Esophagus mucosa (tissue), 1 donor: Measurements from ENCODE around the gene PPM1H. TPM values are rescaled to one million over a fixed set of nuclear protein-coding genes. Genes with fewer than 3 reads are reported as not detected.

ENCODE experiments used
- ATAC-seq: fragments of 200-7000 bp; cut with Tn5 transposase; one replicate; pipeline ENCODE4 v1.9.1; 2020
- total RNA-seq: library from RNA; stranded (reverse); gene quantifications from one replicate; pipeline ENCODE4 v1.2.4, GENCODE V29; 2023
- donor health status: DM: yes; HTN: yes; CAD: no.

The PPM1H gene
- total RNA-seq, 1 donor from 2014 or later = 0.56 TPM

DNA sequence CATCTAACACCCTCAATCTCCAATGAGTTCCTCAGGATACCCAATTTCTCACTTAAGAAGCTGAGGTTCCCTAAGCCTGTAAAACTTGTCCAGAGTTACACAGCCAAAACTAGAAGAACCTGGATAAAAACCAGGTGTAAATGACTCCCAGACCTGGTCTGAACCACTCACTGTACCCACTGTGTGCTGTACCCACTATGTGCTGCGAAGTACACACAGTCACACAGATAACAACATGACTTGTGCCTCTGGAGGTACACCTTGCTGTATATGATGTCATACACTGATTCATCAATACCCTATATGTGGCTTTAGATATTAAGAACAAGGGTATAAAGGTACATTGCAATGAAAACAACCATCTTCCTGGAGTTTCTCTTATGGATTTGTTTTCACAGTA, 66.1 kb downstream of the PPM1H start:
- no peak for ATAC-seq

DNA sequence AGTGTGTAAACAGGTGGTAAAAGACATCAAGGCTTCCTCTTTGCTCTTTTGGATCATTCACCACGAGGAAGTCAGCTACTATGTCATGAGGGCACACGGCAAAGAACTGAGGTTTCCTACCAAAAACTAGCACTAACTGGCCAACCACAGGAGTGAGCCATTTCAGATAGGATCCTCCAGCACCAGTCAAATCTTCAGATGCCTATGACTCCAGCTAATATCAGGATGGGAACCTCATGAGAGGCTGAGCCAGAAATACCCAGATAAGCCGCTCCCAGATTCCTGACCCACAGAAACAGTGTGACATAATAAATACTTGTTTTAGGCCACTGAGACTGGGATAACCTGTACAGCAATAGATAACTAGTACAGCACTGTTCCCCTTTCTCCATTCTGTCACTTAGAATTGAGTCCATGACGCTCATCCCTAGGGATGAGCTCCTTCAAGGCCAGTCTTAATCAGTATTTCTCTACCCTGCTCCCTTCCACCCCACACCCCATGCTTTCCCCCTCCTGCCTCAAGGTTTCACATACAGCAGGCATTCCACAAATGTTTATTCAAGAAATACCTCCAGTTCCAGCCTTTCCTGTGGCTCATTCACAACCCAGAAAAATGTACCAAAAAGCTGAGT, 68.4 kb downstream of the PPM1H start:
- ATAC-seq = no peak

DNA sequence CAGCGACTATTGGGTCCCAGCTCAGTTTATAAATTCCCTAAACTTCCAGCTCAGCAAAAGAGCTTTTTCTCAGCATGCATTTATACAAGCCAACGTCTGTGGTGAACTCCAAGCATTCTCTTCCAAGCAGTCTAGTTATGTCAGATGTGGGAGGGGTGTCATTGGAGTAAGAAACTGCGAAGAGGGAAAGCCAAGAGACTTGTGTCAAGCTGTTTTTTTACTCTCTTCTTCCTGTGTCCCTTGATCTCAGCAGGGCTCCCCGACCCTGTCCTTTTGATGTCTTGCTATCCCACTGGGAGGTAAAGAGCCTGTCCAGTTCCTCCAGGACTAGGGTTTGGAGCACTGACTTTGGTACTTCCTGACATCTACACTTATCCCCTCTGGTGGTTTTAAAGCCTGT, 69.0 kb downstream of the PPM1H start:
- no peak for ATAC-seq

GRCh38 chr12:62865065-62865464, 69.9 kb downstream of the PPM1H start:
- ATAC-seq = no peak

- no peak for ATAC-seq
Observed at GRCh38 chr12:62862259-62862881, 72.6 kb downstream of the PPM1H start.

- no peak for ATAC-seq
Observed at GRCh38 chr12:62861586-62861985, 73.4 kb downstream of the PPM1H start.

DNA sequence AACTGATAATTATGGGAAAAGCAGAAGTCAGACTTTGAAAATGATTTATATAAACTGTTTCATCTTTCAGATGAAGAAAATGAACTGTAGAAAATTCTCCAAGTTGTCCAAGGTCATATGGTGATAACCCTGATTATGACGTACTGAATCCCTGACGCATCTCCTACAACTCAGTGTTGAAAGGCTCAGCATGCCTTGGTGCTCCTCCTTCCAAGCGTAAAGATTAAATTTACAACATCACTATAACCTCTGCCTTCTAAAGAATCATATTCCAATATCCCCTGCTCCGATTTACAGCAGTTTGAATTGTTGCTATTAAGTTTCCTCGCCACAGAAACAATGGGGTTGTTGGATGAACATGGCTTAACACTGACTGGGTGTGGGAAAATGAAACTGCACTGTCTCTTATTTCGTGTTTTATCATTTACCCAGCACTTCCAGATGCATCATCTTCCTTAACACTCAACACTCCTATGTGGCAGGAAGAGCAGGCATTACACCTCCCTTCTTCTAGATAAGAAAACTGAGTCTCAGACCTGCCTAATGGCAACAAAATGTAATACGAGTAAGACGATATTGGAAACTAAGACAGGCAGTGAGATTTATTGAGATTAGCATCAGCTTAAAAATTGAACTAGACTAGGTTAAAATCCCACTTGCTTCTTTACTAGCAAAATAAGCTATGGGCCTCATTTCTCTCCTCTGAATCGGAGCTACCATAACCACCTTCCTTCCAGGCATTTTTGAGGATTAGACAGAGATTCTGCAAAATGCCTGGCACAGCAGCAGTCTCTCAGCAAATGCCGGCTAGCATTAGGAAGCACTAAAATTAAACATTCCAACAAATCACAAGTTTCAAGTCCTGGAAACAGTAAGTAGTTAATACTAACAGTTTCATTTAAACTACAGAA, 74.2 kb downstream of the PPM1H start:
- no peak for ATAC-seq

GRCh38 chr12:62860020-62860419, 74.9 kb downstream of the PPM1H start:
- ATAC-seq = no peak

DNA sequence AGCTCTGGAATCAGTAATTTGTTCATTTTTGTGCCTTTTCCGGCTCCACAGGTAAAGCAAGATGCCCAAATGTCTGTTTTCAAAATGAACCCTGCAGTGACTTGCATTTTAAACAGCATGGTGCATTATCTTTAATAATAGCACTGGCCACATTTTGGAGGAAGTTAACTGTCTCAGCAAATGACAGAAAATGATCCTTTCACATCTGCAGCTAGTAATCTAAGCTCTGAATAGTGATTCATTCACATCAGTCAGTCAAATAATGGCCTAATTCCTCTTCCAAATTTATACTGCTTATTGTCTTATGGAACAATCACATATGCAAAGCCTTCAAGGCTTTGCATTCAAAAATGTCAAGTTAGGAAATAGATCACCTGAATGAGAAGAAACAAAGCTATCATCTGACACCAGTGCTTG, 75.6 kb downstream of the PPM1H start:
- ATAC-seq = no peak

GRCh38 chr12:62856454-62856853, 78.5 kb downstream of the PPM1H start:
- ATAC-seq = no peak

DNA sequence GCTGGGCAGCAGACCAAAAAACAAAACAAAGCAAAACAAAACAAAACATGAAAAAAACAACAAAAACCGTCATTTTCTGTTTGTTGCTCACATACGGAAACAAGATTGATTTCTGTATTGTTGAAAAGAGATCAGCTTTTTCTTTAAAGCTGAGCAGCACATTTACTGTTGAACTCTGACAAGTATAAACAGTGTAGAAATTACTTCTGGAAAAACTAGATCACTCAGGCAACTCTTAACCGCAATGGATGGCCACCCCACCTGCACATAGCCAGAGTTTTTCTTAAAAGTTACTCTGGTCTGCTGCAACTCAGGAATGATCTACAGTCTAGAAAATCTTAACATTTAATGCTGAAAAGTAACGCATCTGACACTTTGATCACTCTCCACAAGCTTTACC, 80.9 kb downstream of the PPM1H start:
- no peak for ATAC-seq

DNA sequence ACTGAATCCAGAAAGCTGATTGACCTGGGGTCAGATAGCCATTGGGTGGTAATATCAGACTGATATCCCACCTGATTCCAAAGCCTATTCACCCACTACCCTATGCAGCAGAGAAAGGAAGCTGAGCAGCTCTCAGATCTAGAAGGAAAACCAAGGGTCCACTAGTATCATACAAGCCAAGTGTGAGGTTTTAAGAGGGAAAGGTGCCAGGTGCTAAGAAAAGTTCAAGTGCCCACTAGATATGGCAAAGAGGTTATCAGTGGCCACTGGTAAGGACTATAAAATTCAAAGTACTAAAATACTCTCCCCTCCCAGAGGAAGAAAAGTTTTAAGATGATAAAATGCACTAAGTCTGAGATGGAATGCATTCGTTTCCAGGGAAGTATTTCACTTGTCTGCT, 85.6 kb downstream of the PPM1H start:
- no peak for ATAC-seq

DNA sequence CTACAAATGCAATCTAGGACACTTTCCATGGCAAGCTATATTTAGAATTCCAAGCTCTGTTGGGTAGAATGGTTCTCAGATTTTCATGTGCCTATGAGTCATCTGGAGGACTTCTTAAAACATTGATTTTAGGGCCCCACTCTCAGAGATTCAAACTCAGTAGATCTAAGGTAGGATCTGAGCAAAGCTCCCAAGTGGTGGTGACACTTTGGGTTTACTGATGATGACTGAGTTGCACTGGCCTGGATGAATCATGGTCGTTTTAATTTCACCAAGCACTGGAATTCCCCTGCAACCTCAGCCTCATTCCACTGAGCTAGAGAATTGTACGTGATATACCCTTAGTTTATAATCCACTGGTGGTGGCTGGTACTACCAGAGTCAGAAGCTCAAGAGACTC, 86.5 kb downstream of the PPM1H start:
- no peak for ATAC-seq

GRCh38 chr12:62847709-62848108, 87.2 kb downstream of the PPM1H start:
- ATAC-seq = no peak

DNA sequence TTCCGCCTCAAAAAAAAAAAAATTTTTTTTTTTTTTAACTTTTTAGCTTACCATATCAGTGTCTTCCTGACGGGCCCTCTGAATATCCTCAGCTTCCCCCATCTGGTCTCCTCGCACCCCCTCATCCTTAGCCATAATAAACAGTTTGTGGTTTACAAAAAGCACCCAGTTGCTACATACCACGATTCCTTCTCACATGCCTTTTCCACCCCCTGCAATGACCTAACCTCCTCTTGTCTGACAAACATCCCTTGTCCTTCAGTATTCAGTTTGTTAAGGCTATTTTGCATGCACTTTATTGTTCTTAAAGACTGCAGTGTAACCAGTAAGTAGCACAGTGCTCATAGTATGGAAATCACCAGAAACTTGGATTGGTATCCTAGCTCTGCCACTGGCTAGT, 88.5 kb downstream of the PPM1H start:
- ATAC-seq = no peak

GRCh38 chr12:62844915-62845314, 90.0 kb downstream of the PPM1H start:
- ATAC-seq = no peak

GRCh38 chr12:62843716-62844115, 91.2 kb downstream of the PPM1H start:
- no peak for ATAC-seq

DNA sequence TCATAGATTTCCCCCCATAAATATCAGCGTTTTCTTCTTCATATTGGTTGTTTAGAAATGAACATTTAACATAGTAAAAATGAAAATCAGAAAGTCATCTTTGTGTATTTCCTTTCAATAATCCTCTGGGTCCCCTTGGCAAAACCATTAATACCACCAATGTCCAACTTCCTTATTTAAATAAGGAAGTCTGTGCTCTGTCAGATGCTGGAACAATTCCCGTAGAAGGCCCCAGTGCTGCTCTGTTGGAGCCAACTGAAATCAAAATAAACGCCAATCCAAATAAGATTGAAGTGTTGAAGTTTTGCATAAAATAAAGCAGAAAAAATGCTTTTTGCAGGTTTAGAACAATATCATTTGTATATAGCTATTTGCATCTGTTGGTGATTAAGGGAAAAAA, 93.1 kb downstream of the PPM1H start:
- ATAC-seq = no peak

DNA sequence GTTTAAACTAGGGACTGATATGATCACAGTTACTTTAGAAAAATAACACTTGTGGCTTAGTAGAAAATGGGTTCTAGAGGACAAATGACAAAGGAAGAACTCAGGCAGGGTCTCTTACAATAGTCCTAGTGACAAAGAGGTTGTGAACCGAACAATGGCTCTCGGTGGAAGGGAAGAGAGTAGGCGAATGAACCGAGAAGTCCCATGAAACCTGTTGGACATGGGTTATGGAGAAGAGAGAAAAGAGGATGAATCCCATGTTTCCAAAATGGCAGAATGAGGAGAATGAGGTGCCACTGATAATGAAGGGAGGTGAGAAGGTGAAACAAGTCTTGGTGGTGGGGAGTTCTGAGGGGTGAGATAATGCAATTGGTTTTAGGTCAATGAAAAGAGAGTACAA, 94.1 kb downstream of the PPM1H start:
- no peak for ATAC-seq

GRCh38 chr12:62839869-62840660, 94.9 kb downstream of the PPM1H start:
- ATAC-seq = no peak

- no peak for ATAC-seq
Observed at GRCh38 chr12:62834971-62835547, 99.9 kb downstream of the PPM1H start.

DNA sequence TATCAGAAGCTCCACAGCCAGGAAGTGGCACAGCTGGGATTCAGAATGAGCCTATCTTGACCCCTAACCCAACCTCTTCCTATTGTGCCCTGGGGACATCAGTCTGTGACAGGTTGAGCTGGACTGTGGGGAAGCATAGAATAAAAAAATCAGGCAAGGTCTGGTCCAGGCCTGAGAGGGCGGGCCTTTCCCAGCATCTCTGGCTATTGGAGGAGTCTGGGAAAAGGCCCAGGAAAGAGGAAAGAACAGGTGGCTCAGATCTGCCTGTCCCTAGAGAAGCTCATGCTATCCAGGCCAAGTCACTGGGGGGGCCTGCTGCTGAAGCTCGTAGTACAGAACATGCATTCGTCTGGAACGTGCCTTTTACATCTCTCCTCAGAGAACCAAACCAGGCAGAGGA, 100.5 kb downstream of the PPM1H start:
- ATAC-seq = no peak

DNA sequence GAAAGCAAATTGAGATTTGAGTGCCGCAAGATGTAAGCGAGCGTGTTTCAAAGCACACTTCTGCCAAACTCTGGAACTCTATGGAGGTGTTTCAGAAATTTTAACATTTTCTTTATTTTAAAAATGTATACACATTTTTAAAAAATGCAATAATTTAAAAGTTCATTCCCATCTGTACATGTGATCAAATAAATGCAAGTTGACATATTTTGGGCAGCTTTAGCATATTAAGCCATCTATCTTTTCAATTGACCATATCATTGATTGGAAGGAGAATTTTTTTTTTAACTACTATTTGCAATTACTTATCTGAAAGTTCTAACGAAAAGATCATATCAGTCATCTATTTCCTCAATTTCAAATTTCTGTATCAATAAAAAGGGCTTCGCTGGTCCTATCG, 101.3 kb downstream of the PPM1H start:
- ATAC-seq = no peak
